Left forelimb (tissue), 1 donor: Measurements from ENCODE around the gene ZNF26.
"Not testable (repeated sequence)": the region's sequence is repeated elsewhere in the genome, so short reads cannot be mapped to it uniquely, and the experiment has no call there.

ENCODE experiments used
- DNase-seq: peaks from one replicate; pipeline ENCODE4 v3.0.0-alpha.2; 2018; ENCODE audit warnings: low spot score

The ZNF26 gene

DNA sequence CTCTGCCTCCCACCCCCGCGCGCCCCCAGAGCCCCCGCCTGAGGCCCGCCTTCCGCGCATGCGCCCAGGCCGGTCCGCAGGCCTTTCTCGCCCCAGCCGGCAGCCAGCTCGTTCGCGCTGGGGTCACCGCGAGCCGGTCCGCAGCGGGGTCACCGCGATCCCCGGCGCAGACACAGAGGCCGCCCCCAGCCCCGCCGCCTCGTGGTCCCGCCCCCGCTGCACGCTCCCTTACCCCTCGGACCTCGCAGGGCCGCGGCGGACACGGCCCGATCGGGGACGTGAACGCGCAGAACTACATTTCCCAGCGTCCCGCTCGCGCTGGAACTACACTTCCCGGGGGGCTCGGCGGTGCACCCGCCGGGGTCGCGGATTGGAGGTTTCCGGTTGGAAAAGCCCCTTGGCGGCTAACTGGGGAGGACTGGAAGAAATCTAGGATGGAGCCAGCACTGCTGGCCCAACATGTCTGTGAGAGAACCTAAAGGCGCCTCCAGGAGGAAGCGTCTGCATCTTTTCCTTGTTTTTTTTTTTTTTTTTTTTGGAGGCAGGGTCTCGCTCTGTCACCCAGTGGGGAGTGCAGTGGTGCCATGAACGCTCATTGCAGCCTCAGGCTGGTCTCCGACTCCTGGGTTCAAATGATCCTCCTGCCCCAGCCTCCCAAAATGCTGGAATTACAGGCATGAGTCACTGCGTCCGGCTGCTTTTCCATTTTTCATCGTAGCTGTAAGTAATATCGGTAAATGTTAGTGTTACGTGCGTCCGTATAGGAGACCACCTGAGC, 30.0 kb upstream of the ZNF26 start, which contains the start of gene ZNF605:
TSS of gene ZNF605 (minus strand) at position 296 of the 778 bp plus-strand sequence. CDS start 10,671 bp downstream, outside the sequence.
- DNase-seq: peak; percentile 96

GRCh38 chr12:132961790-132962189, 24.4 kb upstream of the ZNF26 start:
- not testable (repeated sequence) for DNase-seq

GRCh38 chr12:132963947-132964346, 22.2 kb upstream of the ZNF26 start:
- DNase-seq: not testable (repeated sequence)

DNA sequence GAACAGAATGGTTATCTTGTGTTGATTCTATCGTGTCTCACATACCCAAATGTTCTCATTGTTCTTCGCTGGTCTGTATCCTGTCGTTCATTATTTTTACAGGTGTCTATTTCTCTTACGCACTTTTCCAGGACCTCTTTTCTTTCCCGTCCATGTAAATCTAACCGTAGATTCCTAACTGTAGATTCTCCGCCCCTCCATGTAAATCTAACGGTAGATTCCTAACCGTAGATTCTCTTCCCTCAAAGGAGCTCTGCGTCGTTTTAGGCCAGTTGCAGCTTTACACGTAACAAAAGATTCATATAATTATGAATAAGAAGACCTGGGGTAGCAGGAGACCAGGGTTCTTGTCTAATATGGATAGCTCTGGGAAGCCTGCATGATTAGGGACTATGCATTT, 20.4 kb upstream of the ZNF26 start:
- no peak for DNase-seq

DNA sequence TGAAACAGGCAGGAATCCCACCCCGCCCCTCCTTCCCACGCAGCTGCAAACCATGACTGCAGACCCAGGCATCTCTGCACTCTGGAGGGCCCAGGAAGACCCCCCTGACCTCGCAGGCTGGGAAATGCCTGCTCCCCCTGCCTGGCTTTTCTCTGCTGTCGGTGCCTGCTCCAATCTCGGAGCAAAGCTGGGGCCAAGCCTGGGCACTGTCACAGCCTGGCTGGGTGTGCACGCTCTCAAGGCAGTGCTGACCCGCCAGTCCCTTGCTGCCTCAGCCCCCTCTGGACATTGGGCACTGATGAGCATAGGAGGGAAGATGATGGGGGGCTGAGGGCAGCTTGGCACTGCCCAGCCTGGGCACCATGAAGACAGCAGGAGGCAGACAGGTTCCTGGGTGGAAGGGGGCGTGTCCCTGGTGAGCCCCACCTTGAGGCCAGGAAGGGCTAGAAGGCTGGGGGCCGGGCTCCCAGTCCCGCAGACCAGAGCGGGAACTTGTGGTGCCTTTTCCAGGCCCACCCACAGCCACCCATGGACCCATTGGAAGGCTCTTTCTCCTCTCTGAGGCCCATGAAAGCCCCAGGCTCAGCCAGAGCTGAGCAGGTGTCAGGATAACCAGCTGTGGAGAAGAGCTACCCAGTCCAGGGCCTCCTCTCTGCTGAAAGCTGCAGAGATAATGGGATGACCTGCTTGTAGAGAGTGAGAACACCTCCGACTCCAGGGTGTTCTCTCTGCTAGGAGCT, 19.3 kb upstream of the ZNF26 start:
- DNase-seq: no peak

DNA sequence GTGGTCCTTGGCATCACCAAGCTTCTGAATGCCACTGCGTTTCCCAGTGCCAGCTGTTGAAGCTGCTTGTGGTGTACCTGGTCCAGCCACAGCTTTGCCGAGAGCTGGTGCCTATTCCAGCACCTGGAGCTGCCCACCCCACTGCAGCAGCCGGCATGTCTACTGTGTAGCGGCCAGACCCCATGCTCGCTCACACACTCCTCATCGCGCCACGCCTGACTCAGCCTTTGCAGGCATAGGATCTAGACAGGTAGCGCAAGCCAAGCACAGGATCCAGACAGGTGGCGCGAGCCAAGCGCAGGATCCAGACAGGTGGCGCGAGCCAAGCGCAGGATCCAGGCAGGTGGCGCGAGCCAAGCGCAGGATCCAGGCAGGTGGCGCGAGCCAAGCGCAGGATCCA, 18.4 kb upstream of the ZNF26 start:
- no peak for DNase-seq

DNA sequence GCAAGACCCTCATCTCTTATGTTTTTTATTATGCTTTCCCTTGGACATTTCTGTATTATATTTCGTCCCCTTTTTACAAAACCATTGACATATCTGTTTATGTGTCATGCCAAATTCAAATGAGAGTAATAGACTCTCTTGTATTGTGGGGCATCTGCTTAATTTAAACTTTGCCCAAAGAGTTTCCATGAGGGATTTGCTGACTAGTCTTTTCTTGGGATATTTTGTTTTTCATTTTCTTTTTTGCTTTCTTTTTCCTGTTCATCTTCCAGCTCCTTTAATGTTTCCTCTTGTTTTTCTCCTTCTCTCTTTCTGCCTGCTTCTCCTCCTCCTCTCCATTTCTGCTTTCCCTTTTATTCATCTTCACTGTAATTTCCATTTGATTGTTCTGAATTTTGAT, 13.8 kb upstream of the ZNF26 start:
- no peak for DNase-seq

DNA sequence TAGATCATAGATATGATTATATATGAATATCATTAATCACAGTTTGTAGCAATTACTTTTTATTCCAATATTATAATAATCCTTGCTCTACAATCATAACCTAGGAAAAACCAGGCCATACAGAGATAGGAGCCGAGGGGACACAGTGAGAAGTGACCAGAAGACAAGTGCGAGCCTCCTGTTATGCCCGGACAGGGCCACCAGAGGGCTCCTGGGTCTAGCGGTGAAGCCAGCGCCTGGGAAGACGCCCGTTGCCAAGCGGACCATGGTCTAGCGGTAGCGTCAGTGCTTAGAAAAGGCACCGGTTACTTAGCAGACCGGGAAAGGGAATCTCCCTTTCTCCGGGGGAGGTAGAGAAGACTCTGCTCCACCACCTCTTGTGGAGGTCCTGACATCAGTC, 9.3 kb upstream of the ZNF26 start:
- DNase-seq: not testable (repeated sequence)

DNA sequence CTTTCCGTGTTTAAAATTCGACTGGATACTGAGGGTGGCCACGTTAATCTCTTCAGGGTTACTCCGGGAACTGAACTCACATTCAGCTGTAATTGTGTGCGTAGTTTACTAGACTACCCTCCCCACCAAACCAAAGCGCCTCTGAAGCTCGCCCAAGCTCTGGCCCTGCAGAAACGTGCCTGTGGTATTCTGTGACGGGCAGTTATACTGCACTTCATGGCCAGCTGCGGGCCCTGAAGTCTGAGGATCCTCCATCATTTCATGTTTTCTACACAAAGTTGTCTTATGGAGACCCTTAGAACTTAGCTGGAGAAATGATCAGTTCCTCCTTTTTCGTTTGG, 688 bp downstream of the ZNF26 start:
- no peak for DNase-seq

DNA sequence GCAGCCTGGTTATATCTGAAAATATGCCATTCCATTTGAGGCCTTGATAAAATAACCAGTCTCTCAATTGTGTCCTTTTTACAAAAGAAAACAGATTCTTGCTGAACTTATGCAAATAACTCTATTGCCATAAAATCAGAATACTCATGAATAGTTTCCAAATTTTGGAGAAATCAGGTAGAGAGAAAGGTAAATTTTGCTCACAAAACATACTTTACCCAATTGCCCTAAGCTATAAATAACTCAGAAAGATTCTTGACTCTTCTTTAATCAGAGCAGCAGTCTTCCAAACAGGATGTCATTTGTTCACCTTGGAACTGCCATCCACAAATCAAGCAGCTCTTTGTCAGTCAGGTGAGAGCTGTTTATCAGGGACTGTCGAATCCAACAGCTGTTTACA, 12.6 kb downstream of the ZNF26 start:
- no peak for DNase-seq

DNA sequence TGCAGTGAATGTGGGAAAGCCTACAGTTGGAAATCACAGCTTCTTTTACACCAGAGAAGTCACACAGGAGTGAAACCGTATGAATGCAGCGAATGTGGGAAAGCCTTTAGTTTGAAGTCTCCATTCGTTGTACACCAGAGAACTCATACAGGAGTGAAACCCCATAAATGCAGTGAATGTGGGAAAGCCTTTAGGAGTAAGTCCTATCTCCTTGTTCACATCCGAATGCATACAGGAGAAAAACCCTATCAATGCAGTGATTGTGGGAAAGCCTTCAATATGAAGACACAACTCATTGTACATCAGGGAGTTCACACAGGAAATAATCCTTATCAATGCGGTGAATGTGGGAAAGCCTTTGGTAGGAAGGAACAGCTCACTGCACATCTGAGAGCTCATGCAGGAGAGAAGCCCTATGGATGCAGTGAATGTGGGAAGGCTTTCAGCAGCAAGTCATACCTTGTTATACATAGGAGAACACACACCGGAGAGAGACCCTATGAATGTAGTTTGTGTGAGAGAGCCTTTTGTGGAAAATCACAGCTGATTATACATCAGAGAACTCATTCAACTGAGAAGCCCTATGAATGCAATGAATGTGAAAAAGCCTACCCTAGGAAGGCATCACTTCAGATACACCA, 24.6 kb downstream of the ZNF26 start:
- no peak for DNase-seq

DNA sequence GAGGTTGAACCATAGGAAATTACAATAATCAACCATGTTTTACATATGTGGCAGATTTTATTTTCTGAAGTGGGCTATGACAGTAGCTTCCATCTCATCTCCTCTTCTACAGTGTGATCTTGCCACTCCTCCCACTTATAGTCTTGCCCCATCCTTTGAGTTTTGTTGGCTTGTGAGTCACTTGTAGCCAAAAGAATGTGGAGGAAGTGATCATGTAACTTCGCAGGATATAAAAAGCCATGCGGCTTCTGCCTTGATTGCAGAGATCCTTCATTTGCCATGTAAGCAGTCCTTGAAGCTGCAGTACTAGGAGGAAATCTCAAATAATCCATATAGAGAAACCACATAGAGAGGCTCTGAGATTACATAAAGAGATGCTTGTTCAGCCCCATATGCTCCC, 37.4 kb downstream of the ZNF26 start:
- DNase-seq: no peak

GRCh38 chr12:133026996-133027395, 40.8 kb downstream of the ZNF26 start:
- DNase-seq: no peak

DNA sequence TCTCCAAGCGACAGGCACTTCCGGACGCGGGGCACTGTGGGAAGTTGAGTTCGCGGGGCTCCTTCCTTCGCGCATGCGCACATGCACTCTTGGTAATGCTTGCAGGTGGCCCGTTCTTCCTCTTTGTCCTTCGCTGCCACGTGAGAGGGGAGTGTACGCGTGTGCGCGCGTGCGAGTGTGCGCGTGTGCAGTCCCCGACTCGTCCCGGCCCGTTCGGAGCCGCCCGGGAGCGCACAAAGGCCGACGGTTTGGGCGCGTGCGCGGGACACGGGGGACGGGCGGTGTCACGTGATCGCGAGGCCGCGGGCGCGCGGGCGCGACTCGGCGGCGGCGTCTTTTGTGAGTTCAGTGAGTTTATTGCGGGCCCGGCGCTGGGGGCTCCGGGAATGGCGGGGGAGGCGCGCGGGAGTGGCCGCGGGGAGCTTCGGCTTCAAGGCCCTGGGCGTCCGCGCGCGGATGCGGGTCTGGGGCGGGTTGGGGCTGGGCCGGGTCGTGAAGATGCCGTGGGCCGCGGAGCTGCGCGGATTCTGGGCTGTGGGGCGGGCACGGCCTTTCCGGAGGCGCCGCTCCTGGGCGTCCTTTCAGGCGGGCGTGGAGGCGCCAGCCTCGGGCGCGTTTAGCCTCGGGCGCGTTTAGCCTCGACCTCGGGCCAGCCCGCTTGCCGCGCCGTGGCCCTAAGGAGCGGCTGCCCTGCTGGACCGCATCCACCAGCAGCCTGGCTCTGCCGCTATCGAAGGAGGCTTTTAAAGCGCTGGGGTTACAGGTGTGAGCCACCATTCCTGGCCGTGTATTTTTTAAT, 51.2 kb downstream of the ZNF26 start, which contains the start of gene ZNF84:
TSS of gene ZNF84 (plus strand) at position 303 of the 799 bp plus-strand sequence. CDS start 3,959 bp downstream, outside the sequence.
- peak; percentile 97 for DNase-seq

DNA sequence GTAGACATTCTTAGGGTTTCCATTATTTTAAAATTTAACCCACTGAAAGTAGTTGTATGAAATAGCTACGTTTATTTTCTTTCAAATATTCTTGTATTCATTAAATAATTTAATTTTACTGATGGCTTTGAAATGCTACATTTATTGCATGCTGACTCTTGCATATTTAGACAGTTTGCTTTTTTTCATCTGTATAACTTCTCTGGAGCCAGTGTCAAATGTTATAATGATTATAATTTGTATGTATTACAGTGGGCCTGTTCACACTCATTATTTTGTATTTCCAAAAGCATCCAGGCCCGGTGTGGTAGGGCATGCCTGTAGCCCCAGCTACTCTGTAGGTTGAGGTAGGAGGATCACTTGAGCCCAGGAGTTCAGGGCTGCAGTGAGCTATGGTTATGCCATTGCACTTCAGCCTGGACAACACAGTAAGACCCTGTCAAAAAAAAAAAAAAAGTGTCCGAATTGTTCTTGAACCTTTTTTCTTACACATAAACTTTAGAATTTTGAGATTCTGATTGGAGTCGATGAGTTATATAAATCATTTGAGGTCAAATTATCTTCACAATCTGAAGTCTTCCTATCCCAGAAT, 52.0 kb downstream of the ZNF26 start:
- no peak for DNase-seq

- DNase-seq: no peak
These were observed 60.5 kb downstream of the ZNF26 start for GRCh38 chr12:133046698-133047097.

DNA sequence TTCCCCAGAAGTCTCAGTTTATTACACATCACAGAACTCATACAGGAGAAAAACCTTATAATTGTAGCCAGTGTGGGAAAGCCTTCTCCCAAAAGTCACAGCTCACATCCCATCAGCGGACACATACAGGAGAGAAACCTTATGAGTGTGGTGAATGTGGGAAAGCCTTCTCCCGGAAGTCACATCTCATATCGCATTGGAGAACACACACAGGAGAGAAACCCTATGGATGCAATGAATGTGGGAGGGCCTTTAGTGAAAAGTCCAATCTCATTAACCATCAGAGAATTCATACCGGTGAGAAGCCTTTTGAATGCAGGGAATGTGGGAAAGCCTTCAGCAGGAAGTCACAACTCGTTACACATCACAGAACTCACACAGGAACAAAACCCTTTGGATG, 71.3 kb downstream of the ZNF26 start:
- DNase-seq: no peak

- DNase-seq: no peak
These were observed 72.3 kb downstream of the ZNF26 start for GRCh38 chr12:133058203-133059113.

DNA sequence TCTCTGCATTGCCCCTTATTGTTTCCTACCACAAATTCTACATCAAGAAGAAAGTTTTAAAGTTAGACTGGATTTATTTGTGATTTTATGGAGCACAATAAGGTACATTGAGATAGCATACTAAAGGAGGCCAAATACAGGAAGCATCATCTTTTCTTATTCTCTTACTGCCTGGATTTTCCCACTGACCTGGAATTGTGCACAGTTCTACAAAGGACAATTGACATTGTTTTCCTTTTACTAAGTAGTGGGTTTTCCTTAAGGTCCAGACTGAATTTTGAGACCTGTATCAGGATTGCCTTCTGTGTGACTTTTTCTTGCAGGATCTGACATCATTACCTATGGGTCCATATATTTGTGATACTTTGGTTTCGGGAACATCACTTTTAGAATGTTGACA, 75.8 kb downstream of the ZNF26 start:
- no peak for DNase-seq

DNA sequence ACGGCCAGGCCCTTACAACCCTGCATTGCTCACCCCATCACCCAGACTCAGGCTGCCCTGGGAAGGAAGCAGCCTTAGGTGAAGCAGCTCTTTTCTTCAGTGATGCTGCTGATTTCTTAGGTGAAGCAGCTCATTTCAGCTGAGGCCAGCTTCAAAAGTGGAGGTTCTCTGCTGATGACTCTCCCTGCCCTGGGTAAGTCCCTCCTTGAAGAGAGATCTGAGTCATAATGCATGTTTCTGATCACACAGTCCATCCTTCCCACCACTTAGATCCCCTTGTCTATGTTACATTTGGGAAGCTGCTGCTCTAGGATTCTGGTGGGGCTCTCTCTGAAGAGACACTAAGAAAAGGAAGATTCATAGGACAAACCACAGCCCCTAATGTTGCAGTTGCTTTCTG, 77.4 kb downstream of the ZNF26 start:
- DNase-seq: no peak

DNA sequence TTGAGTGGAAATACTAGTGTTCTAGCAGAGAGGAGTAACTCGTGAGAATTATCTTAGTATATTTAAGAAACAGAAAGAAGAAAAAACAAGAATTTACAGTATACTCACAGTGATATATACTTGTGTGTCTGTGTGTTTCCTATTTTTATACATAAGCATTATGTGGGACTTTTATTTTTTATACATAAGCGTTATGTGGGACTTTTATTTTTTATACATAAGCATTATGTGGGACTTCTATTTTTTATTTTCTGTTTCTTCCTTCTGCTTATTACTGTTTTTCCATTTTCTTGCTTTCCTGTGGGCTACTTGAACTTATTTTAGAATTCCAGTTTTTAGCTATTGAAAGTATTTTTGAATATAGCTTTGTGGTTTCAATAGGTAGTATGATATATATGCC, 87.7 kb downstream of the ZNF26 start:
- no peak for DNase-seq
